GM10266 (cell line): ENCODE measurements around the gene NAGS.

Source experiments
- DNase-seq: peaks from one replicate; pipeline ENCODE4 v3.0.0; 2012; ENCODE audit errors: extremely low spot score
- CTCF ChIP-seq: IDR thresholded peaks from 2 replicates; pipeline ENCODE4 v1.5.1; 2012; ENCODE audit warnings: mild to moderate bottlenecking, low read depth; ENCODE audit not compliant: control insufficient read depth, insufficient read depth; ENCODE audit errors: missing control alignments

The NAGS gene

GRCh38 chr17:43979011-43979410, 25.4 kb upstream of the NAGS start:
- no peak for TF ChIP-seq CTCF
- no peak for DNase-seq

- TF ChIP-seq CTCF = no peak
- DNase-seq = no peak
Measured at GRCh38 chr17:43979671-43980070, 24.8 kb upstream of the NAGS start.

- no peak for TF ChIP-seq CTCF
Measured at GRCh38 chr17:43982171-43982570, 22.3 kb upstream of the NAGS start.

GRCh38 chr17:43983196-43983514, 21.3 kb upstream of the NAGS start:
- TF ChIP-seq CTCF = no peak
- DNase-seq = no peak

More at GRCh38 chr17:43982171-43982570, 22.3 kb upstream of the NAGS start:
- DNase-seq = no peak

GRCh38 chr17:43983515-43984411, 20.7 kb upstream of the NAGS start:
- no peak for DNase-seq
- TF ChIP-seq CTCF = no peak

- no peak for DNase-seq
- TF ChIP-seq CTCF = no peak
Measured at GRCh38 chr17:43984521-43984920, 19.9 kb upstream of the NAGS start.

- TF ChIP-seq CTCF = no peak
- DNase-seq = no peak
Measured at GRCh38 chr17:43986225-43986981, 18.0 kb upstream of the NAGS start.
